NCI-H1694 (cell line): ENCODE results near the gene PTPDC1.
"Not testable (repeated sequence)": the region's sequence is repeated elsewhere in the genome, so short reads cannot be mapped to it uniquely, and the experiment has no call there.

Source experiments
- DNase-seq: peaks from one replicate; lab custom pipeline; 2025; lab: John Stamatoyannopoulos, UW

The PTPDC1 gene

DNA sequence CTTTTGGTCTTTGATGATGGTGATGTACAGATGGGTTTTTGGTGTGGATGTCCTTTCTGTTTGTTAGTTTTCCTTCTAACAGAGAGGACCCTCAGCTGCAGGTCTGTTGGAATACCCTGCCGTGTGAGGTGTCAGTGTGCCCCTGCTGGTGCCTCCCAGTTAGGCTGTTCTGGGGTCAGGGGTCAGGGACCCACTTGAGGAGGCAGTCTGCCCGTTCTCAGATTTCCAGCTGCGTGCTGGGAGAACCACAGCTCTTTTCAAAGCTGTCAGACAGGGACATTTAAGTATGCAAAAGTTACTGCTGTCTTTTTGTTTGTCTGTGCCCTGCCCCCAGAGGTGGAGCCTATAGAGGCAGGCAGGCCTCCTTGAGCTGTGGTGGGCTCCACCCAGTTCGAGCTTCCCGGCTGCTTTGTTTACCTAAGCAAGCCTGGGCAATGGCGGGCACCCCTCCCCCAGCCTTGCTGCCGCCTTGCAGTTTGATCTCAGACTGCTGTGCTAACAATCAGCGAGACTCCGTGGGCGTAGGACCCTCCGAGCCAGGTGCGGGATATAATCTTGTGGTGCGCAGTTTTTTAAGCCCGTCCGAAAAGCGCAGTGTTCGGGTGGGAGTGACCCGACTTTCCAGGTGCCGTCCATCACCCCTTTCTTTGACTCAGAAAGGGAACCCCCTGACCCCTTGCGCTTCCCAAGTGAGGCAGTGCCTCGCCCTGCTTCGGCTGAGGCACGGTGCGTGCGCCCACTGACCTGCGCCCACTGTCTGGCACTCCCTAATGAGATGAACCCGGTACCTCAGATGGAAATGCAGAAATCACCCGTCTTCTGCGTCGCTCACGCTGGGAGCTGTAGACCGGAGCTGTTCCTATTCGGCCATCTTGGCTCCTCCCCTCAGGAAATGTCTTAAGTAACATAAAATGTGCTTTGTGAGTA lies 10.2 kb downstream of the PTPDC1 start:
- not testable (repeated sequence) for DNase-seq

DNA sequence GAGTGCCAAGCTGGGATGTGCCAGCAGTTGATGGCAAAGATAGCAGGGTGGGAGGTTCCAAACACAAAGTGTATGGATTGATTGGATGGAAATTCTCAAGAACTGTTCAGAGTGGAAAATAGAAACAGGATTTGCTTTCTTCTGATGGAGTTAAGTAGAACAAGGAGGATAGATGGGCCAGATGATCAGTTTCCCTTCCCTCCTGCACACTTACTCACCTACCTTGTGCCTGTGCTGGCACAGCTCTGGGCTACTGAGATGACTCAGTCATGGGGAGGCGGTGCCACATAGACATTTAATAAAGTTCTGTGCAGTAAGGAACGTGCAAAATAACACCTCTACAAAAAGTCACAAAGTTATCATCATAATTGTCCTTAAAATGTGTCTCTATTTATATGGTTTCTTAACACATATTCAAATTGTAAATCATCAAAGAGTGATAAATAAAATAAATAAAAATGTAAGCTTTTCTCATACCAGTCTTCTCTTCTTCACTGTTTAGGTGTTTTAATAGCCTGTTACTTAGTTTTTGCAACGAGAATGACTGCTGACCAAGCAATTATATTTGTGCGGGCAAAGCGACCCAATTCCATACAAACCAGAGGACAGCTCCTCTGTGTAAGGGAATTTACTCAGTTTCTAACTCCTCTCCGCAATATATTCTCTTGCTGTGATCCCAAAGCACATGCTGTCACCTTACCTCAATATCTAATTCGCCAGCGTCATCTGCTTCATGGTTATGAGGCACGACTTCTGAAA lies 12.7 kb downstream of the PTPDC1 start:
- no peak for DNase-seq

DNA sequence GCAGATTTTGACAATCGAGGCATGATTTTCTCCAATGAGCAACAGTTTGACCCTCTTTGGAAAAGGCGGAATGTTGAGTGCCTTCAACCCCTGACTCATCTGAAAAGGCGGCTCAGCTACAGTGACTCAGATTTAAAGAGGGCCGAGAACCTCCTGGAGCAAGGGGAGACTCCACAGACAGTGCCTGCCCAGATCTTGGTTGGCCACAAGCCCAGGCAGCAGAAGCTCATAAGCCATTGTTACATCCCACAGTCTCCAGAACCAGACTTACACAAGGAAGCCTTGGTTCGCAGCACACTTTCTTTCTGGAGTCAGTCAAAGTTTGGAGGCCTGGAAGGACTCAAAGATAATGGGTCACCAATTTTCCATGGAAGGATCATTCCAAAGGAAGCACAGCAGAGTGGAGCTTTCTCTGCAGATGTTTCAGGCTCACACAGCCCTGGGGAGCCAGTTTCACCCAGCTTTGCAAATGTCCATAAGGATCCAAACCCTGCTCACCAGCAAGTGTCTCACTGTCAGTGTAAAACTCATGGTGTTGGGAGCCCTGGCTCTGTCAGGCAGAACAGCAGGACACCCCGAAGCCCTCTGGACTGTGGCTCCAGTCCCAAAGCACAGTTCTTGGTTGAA lies 13.6 kb downstream of the PTPDC1 start:
- no peak for DNase-seq

DNA sequence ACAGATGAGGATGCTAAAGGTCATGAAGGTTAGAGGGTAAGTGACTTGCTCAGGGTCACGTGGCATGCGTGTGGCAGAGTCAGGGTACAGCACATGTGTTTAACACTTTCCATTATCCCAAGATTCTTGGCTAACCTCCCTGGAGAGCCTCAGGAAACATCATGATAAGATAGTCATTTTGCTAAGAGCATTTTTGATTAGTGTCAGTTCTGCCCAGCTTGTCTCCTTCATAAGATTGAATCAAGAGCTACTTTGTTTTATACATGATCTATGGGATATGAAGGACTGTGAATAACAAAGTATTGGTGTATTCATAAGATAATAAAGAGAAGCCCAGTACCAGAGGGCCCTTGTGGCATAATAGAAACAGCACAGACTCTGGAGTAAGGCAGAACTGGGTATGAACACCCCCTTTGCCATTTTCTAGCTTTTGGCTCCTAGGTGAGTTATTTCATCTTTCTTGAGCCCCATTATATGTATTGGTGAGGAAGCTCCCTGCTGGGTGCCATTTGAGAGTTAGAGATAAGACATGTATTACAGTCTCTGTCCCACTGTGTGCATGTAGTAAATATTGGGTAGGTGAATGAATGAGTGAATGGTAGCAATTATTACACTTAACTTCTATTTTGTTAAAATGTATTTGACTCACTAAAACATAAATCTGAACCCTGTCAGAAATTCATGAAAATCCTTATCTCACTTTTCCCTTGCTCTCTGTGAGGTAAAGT lies 16.1 kb downstream of the PTPDC1 start:
- no peak for DNase-seq

DNA sequence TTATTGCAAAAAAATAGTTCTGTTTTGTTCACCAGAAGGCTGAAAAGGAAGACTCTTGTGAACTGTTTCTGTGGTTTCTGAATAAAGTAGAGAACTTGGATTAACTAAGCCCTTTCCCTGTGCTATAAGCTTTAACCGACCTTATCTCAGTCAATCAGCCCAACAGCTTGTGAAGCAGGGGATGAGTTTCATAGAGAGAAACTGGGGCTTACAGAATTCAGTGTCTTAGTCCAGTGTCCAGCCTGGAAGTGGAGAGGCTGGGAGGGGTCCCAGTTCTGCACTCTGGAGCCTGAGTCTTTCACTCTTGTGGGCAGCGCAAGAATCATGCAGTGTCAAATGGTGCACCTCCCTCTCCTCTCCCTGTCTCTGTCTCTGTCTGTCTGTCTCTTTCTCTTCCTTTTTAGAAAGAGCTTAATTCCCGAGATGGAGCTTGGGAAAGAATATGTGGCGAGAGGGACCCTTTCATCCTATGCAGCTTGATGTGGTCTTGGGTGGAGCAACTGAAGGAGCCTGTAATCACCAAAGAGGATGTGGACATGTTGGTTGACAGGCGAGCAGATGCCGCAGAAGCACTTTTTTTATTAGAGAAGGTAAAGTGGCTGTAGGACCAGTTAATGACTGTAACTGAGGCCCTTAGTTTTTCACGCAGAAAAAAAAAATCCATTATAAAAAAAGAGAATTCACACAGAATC lies 17.0 kb downstream of the PTPDC1 start:
- no peak for DNase-seq

DNA sequence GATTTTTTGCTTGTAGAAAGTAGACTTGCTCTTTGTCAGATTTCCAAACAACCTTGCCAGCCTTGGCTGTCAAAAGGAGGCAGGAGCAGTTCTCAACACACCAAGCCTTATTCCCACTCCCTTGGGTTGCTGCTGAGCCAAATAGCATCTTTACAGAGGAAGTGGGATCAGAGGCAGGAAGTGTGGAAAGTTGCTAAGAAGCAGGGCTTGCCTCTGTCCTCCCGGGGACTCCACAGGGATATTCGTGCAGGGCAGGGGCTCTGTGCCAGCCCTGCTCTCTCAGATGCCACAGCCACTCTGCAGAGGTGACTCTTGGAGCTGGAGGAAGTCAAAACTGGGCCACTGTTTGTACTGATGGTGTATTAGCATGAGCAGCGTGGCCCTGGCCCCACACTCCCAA lies 24.3 kb downstream of the PTPDC1 start:
- DNase-seq = no peak

DNA sequence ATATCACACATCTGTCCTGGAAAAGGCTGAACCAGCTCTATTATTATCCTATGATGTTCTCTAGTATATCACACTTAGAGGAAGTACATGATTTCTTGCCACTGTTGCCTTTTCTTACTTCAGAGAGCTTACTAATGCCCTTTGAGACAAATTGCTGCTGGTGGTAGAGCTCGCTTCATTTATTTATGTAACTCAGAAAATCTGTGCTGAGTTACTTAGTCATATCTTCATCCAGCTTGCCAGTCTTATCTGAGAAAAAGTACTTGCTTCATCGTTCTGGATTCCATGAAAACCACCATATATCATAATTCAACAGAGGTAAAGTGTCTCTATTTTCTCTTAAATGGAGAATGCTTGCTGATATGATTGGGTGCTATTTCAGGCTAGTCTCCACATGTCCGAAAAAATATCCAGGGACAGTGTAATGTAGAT lies 26.6 kb downstream of the PTPDC1 start:
- no peak for DNase-seq

DNA sequence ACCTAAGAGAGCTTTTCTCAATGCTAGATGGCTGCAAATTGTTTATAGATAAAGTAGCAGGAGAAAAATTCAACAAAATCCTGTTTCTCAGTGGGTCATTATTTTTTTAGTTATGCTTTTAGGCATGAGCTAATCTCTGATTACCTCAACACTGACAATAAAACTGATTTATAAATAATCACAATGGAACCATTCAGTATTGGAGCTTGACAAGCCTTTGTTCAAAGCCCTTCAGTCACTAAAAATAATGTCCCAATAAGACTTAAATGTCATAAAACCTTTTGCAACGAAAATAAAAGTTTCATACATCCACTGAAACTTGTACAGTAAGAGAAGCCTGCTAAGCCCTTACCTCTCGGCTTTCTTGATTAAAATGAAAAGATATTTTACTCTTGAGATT lies 27.2 kb downstream of the PTPDC1 start:
- no peak for DNase-seq

DNA sequence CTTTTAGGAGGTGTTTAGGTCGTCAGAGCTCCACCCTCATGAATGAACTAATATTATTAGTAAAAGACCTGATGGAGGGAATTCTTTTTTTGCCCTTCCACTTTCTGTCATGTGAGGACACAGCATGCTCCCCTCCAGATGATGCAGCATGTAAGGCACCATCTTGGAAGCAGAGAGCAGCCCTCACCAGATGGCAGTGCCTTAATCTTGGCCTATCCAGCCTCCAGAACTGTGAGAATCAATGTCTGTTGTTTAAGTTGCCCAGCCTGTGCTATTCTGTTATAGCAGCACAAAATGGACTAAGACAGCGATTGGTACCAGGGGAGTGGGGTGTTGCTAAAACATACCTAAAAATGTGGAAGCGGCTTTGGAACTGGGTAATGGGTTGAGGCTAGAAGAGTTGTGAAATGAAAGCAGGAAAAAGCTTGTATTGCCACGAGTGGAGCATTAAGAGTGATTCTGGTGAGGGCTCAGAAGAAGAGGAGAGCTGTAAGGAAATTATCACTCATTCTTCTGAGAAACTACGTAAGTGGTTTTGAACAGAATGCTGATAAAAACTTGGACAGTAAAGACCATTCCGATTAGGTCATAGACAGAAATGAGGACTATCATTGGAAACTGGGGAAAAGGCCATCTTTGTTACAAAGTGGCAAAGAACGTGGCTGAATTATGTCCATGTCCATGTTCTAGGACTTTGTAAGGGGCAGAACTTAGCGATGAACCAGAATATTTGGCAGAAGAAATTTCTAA lies 28.6 kb downstream of the PTPDC1 start:
- DNase-seq = no peak

DNA sequence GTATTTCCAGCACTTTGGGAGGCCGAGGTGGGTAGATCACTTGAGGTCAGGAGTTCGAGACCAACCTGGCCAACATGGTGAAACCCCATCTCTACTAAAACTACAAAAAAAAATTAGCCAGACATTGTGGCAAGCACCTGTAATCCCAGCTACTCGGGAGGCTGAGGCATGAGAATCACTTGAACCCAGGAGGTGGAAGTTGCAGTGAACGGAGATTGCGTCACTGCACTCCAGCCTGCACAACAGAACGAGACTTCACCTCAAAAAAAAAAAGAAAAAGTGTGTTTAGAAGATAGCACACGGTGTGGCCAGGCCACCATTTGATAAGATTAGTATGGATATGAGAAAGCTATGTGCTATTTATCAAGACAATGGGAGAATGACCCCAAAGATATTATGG lies 35.8 kb downstream of the PTPDC1 start:
- DNase-seq = not testable (repeated sequence)

DNA sequence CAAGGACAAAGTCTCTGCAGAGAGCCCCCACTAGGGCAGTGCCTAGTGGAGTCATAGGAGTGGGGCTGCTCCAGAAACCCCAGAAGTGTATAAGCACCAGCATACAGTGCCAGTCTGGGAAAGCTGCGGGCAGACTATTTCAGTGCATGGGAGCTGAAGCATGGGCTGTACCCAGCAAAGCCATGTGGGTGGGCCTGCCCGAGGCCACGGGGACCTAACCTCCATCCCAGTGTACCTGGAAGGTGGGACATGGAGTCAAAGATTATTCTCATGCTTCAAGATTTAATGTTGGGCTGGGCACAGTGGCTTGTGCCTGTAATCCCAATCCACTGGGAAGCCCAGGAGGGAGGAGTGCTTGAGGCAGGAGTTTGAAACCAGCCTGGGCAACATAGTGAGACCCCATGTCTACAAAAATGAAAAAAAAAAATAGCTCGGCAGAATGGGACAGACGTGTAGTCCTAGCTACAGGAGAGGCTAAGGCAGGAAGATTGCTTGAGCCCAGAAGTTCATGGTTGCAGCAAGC lies 36.7 kb downstream of the PTPDC1 start:
- no peak for DNase-seq

DNA sequence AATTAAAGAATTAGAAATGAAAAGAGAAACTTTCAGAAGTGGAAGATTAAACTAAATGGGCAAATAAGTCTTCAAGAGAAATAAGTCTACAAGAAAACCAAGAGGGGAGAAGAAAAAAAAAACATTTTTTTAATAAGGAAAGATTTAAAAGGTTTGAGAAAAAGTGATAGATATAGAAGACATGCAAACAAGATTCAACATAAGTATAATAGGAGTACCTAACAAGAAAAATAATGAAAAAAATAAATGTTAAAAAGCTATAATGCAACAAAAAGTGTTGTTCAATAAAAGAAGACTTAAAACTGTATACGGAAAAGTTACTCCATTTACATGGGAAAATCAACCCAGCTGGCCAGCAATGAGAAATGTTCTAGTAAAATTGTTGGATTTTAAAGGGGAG lies 42.6 kb downstream of the PTPDC1 start:
- no peak for DNase-seq

DNA sequence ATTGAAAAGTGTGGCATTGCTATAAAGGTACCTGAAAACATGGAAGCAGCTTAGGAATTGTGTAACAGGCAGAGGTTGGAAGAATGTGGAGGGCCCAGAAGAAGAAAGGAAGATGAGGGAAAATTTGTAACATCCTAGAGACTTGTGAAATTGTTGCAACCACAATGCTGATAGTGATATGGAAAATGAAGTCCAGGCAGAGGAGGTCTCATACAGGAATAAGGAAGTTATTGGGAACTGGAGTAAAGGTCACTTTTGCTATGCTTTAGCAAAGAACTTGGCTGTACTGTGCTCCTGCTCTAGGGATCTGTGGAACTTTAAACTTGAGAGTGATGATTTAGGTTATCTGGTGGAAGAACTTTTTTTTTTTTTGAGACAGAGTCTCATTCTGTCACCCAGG lies 43.5 kb downstream of the PTPDC1 start:
- DNase-seq = no peak

DNA sequence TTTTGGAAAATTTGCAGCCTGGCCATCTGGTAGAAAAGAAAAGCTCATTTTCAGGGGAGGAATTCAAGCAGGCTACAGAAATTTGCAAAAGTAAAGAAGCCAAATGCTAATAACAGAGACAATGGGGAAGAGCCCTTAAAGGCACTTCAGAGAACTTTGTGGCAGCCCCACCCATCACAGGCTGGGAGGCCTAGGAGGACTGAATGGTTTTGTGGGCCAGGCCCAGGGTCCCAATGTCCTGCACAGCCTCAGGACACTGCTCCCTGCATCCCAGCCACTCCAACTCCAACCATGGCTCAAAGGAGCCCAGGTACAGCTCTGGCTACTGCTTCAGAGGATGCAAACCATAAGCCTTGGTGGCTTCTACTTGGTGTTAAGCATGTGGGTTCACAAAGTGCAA lies 44.3 kb downstream of the PTPDC1 start:
- no peak for DNase-seq

DNA sequence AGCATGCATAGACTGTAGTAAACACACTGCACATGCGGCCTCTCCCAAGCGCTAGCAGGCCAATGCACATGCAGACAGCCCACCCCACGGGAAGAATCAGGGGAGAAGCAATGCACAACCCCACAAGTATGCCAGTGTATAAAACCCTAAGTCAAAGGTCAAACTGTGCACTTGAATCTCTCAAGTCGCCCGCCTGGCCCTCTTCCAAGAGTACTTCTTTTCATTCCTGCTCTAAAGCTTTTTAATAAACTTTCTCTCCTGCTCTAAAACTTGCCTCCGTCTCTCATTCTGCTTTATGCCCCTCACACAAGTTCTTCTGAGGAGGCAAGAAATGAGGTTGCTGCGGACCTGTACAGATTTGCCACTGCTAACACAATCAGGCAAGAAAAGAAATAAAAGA lies 50.4 kb downstream of the PTPDC1 start:
- no peak for DNase-seq

DNA sequence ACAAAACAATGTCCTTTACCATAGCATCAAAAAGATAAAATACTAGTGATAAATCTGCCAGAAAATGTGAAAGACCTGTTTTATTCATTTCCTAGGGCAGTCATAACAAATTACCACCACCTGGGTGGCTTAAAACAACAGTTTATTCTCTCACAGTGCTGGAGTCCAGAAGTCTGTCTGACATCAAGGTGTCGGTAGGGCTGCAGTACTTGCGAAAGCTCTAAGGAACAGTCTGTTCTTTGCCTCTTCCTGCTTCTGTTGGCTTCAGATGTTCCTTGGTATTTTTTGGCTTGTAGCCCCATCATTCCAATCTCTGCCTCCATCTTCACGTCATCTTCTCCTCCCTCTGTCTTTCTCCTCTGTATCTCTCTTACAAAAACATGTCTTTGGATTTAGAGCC lies 51.0 kb downstream of the PTPDC1 start:
- DNase-seq = no peak

DNA sequence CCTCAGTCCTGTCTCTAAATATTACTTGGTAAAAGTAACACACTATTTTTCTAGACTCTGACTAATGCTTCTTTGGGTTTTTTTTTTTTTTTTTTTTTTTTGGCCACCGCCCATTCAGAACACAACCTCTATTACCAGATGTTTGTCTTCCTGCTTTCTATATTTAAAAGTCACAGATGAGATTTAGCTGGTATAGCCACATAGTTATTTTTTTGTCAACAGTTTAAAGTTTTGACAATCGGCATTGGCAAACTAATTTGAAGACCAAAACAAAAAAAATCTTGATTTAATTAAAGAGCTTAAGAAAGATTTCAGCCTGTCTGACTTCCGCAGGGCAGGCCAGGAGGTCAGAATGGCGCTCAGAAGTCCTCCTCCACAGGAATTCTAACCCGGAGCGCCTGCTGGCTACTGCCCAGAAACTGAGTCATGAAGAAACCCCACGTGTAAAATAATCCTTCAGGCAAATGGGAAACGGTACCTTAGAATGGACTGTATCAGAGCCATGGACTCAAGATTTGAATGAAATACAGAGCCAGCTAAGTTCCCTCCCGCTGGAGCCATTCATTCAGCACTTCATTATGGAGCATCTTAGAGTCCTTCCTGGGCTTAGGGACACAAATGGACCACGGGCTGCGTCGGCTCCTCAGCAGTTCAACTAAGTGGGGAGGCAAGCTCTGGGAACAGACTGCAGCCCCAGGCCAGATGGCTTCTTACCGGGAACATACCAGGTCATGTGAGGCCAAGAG lies 55.6 kb downstream of the PTPDC1 start:
- no peak for DNase-seq

DNA sequence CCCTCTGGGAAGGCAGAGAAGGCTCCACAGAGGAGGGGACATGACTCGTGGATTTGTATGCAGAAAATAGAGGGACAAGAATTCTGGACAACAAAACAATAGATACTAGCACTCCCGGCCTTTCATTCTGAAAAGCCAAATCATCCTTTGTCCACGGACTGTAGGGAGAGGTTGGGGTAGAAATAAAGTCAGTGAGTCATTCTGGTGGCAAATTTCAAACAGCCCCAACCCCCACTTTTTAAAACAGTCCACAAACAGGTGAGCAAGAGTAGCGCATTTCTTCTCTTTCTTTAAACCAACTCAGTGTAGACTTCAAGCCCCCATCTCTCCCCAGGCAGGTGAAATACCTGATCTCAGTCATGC lies 56.1 kb downstream of the PTPDC1 start:
- no peak for DNase-seq

DNA sequence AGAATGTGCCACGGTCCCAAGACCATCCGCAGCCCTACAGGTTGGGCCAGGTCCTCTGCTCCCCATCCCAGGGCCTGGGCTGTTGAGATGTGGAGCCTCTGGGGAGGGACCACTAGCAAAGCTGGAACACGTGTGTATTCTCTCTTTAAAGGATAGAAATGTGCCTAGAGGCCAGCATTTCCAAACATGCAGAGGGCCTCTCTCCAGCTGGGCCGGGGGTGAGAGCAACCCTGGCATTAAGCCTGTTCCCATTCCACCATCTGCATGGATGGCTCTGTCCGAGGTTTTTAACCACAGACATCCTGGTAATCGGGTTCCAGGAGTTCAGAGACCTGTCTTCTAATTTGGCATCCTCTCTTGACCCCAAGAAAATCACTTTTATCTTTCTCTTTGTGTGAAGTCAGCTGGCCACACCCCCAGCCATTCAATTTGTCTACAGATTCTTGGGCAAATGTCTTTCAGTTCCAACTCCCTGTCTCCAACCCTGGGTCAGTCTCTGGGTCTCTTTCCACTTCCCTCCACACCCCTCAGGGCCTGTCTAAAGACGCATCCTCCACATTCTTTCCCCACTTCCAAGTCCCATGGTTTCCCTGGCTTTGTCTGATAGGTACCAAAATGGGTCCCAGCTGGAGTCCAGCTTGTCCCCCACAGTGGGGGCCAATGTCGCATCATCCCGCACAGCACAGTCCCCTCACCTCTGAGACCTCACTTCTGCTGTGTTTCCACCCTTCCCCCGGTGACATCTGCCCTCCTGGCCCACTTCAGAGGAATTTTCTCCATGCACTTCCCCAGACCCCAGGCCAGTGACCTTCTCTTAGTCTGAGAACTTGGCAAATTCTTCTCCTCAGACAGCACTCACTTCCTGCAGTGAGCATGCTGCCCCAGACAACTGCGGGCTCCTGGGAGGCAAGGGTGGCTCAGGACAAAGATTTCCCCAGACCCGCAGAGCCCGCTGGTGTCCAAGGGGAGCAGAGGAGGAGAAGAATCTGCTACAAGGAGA lies 56.8 kb downstream of the PTPDC1 start:
- DNase-seq = no peak
